HG02642 (cell line): Measurements from ENCODE around the gene CHTF18.

Experiments used
- ATAC-seq: cut with Tn5 transposase; IDR thresholded peaks from one replicate; pipeline ENCODE4 v1.9.1; 2021; ENCODE audit warnings: mild to moderate bottlenecking; ENCODE audit not compliant: unreplicated experiment, poor library complexity

The CHTF18 gene

GRCh38 chr16:789191-789850, 901 bp downstream of the CHTF18 start:
- no peak for ATAC-seq

- ATAC-seq = no peak
These were observed 1.7 kb downstream of the CHTF18 start for GRCh38 chr16:790086-790485.

- ATAC-seq = no peak
These were observed 2.7 kb downstream of the CHTF18 start for GRCh38 chr16:791131-791530.

GRCh38 chr16:792221-792995, 4.0 kb downstream of the CHTF18 start:
- no peak for ATAC-seq

GRCh38 chr16:793414-793813, 5.0 kb downstream of the CHTF18 start:
- ATAC-seq = no peak

GRCh38 chr16:794091-794822, 5.8 kb downstream of the CHTF18 start:
- no peak for ATAC-seq

GRCh38 chr16:794853-795466, 6.5 kb downstream of the CHTF18 start:
- ATAC-seq = no peak

GRCh38 chr16:795580-796229, 7.3 kb downstream of the CHTF18 start:
- no peak for ATAC-seq

- ATAC-seq = no peak
These were observed 8.1 kb downstream of the CHTF18 start for GRCh38 chr16:796296-797119.

GRCh38 chr16:797120-797420, 8.7 kb downstream of the CHTF18 start:
- ATAC-seq = no peak

GRCh38 chr16:797686-798085, 9.3 kb downstream of the CHTF18 start:
- ATAC-seq = no peak

- ATAC-seq = no peak
These were observed 10.2 kb downstream of the CHTF18 start for GRCh38 chr16:798666-799065.

- ATAC-seq = no peak
These were observed 10.9 kb downstream of the CHTF18 start for GRCh38 chr16:799111-799947.

- ATAC-seq = no peak
These were observed 11.8 kb downstream of the CHTF18 start, which contains the start of gene GNG13 for GRCh38 chr16:799948-800833. Gene GNG13 (minus strand): TSS chr16:800734. CDS start chr16:799077, 1,657 bp downstream.

GRCh38 chr16:800834-801511, 12.6 kb downstream of the CHTF18 start:
- no peak for ATAC-seq

GRCh38 chr16:801584-802363, 13.4 kb downstream of the CHTF18 start:
- ATAC-seq = no peak
